Measurements from ENCODE around the gene TBC1D22A.

Gene TBC1D22A

GRCh38 chr22:46986788-46987187 is 224.3 kb downstream of the TBC1D22A start:
- no peak for DNase-seq
- TF ChIP-seq CTCF (IDR thresholded peaks at IDR 0.05; ENCODE audit: low read depth, low read length, missing control alignments), result no peak
- Histone ChIP-seq H3K4me3 (ENCODE audit: low read depth, low read length) (no peak overlapping the region), H3K36me3 (replicated peaks) (no peaks in the 10 kb centered on the region), H3K27me3 (replicated peaks) (no peaks in the 10 kb centered on the region), H3K27ac (no peak overlapping the region)
- in situ Hi-C loops (cut with HindIII; ENCODE audit: low pct_ligation_motif_present, low sequenced_read_pairs), result no loop called here

GRCh38 chr22:46990937-46991550 is 228.6 kb downstream of the TBC1D22A start:
- in situ Hi-C loops (cut with HindIII; ENCODE audit: low pct_ligation_motif_present, low sequenced_read_pairs), result no loop called here
- Histone ChIP-seq H3K36me3 (replicated peaks) (no peaks in the 10 kb centered on the region), H3K27me3 (replicated peaks) (no peaks in the 10 kb centered on the region), H3K4me3 (ENCODE audit: low read depth, low read length) (no peak overlapping the region), H3K27ac (no peak overlapping the region)
- no peak for TF ChIP-seq CTCF (IDR thresholded peaks at IDR 0.05; ENCODE audit: low read depth, low read length, missing control alignments)
- no peak for DNase-seq

- Histone ChIP-seq H3K4me3 (ENCODE audit: low read depth, low read length) (no peak overlapping the region), H3K36me3 (replicated peaks) (no peaks in the 10 kb centered on the region), H3K27ac (no peak overlapping the region), H3K27me3 (replicated peaks) (no peaks in the 10 kb centered on the region)
- in situ Hi-C loops (cut with HindIII; ENCODE audit: low pct_ligation_motif_present, low sequenced_read_pairs), result no loop called here
- no peak for DNase-seq
- no peak for TF ChIP-seq CTCF (IDR thresholded peaks at IDR 0.05; ENCODE audit: low read depth, low read length, missing control alignments)
Observed at GRCh38 chr22:46991666-46992065, 229.2 kb downstream of the TBC1D22A start.

- H3K36me3 ChIP-seq (replicated peaks), result no peaks in the 10 kb centered on the region
- no peaks in the 10 kb centered on the region for H3K27me3 ChIP-seq (replicated peaks)
- H3K27ac ChIP-seq, result no peak overlapping the region
- no peak overlapping the region for H3K4me3 ChIP-seq (ENCODE audit: low read depth, low read length)
- in situ Hi-C loops (cut with HindIII; ENCODE audit: low pct_ligation_motif_present, low sequenced_read_pairs), result no loop called here
- no peak for TF ChIP-seq CTCF (IDR thresholded peaks at IDR 0.05; ENCODE audit: low read depth, low read length, missing control alignments)
- no peak for DNase-seq
Observed at GRCh38 chr22:46992121-46992731, 229.8 kb downstream of the TBC1D22A start.

GRCh38 chr22:46993633-46994032 is 231.2 kb downstream of the TBC1D22A start:
- in situ Hi-C loops (cut with HindIII; ENCODE audit: low pct_ligation_motif_present, low sequenced_read_pairs), result no loop called here
- H3K36me3 ChIP-seq (replicated peaks), result no peaks in the 10 kb centered on the region
- H3K27ac ChIP-seq, result no peak overlapping the region

More at GRCh38 chr22:46993633-46994032, 231.2 kb downstream of the TBC1D22A start:
- Histone ChIP-seq H3K4me3 (ENCODE audit: low read depth, low read length) (no peak overlapping the region), H3K27me3 (replicated peaks) (no peaks in the 10 kb centered on the region)
- no peak for DNase-seq
- no peak for TF ChIP-seq CTCF (IDR thresholded peaks at IDR 0.05; ENCODE audit: low read depth, low read length, missing control alignments)
